ENCODE measurements around the gene STK10. TPM values are rescaled to one million over a fixed set of nuclear protein-coding genes. Genes with fewer than 3 reads are reported as not detected.

STK10 gene
- total and polyA plus RNA-seq, 11 donors, result 5.5 to 52.9 (median 10.2) TPM

DNA sequence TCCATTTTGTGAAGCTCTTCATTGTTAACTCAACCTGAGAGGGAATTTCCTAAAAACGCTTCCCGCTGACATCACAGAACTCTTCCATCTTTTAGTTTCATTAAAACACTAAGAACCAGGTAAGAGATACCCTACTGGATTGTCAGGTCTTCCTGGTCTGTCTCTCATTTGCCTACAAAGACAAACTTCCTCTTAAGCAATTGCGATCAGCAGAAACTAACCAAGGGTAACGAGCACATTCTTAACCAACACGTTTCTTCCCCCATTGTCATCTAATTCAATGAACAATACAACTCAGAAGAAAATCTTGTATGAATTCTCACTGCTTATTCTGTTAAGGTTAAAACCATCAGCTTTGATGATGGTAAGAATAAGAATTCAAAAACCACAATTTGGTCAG is 188.1 kb downstream of the STK10 start:
- no peaks in the 10 kb centered on the region for H3K27me3 ChIP-seq
- no peak overlapping the region for H3K4me3 ChIP-seq
- H3K27ac ChIP-seq, result no peak overlapping the region
- H3K4me1 ChIP-seq, result peaks cover 0 to 83% (median 53%) of the 10 kb centered on the region in 12 donors
- DNase-seq (no peak), ATAC-seq (no peak)
- intact Hi-C loops (cut with DNase I), result loop anchor here in 5 of 10 donors (10.0 kb wide), 2 partner anchors 45 to 85 kb away; no protein-coding TSS in a partner anchor
- peaks cover 0 to 16% (median 9%) of the 10 kb centered on the region in 9 donors for H3K36me3 ChIP-seq
- 84 to 92% (median 89%) methylated on average over 5 of the region's 5 CpGs for WGBS, 4 donors
- no peak for TF ChIP-seq CTCF (IDR thresholded peaks at IDR 0.05)
- TF ChIP-seq POLR2A (IDR thresholded peaks at IDR 0.05), result no peak
- no peaks in the 10 kb centered on the region for H3K9me3 ChIP-seq

GRCh38 chr5:171999100-171999499 is 188.9 kb downstream of the STK10 start:
- no peak for DNase-seq
- Histone ChIP-seq H3K36me3 (peaks cover 0 to 18% (median 9%) of the 10 kb centered on the region in 9 donors), H3K9me3 (no peaks in the 10 kb centered on the region), H3K4me1 (peaks cover 0 to 75% (median 47%) of the 10 kb centered on the region in 12 donors), H3K27me3 (no peaks in the 10 kb centered on the region), H3K27ac (no peak overlapping the region), H3K4me3 (no peak overlapping the region)
- no peak for TF ChIP-seq CTCF (IDR thresholded peaks at IDR 0.05)
- TF ChIP-seq POLR2A (IDR thresholded peaks at IDR 0.05), result no peak
- 94 to 96% (median 95%) methylated on average over 2 of the region's 2 CpGs for WGBS, 4 donors
- ATAC-seq, result no peak
- intact Hi-C loops (cut with DNase I), result no loop called here

DNA sequence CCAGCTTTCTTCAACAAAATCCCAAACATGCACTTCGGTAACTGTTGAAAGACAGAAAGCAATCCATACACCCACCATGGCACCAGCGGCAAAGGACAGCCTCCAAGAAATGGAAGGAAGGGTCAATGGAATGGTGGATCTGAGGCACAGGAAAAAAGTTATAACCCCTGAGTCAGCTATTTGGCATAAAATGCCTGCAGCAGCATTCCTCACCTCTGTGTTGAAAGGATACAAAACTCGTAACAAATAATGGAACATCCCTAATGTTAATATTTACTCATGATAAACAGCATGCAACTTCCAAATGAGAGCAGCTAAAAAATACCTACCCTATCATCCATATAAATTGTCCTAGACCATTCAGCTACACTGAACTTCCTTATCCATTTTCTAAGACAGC is 191.0 kb downstream of the STK10 start:
- H3K27ac ChIP-seq, result no peak overlapping the region
- ATAC-seq (no peak), DNase-seq (no peak)
- H3K36me3 ChIP-seq, result peaks cover 0 to 22% (median 9%) of the 10 kb centered on the region in 9 donors
- no peaks in the 10 kb centered on the region for H3K9me3 ChIP-seq
- WGBS, 4 donors, result 88 to 90% (median 88%) methylated on average over 3 of the region's 3 CpGs
- intact Hi-C loops (cut with DNase I), result no loop called here
- peaks cover 0 to 56% (median 29%) of the 10 kb centered on the region in 12 donors for H3K4me1 ChIP-seq
- TF ChIP-seq CTCF (IDR thresholded peaks at IDR 0.05), result no peak
- TF ChIP-seq POLR2A (IDR thresholded peaks at IDR 0.05), result no peak
- no peak overlapping the region for H3K4me3 ChIP-seq
- no peaks in the 10 kb centered on the region for H3K27me3 ChIP-seq

- intact Hi-C loops (cut with DNase I), result loop anchor here in 1 of 10 donors (5.0 kb wide), 1 partner anchor 61 kb away; no protein-coding TSS in a partner anchor
- 86 to 94% (median 87%) methylated on average over 2 of the region's 2 CpGs for WGBS, 4 donors
- Histone ChIP-seq H3K9me3 (no peaks in the 10 kb centered on the region), H3K27ac (no peak overlapping the region), H3K4me1 (peaks cover 0 to 33% (median 12%) of the 10 kb centered on the region in 12 donors), H3K4me3 (no peak overlapping the region), H3K36me3 (peaks cover 0 to 26% (median 15%) of the 10 kb centered on the region in 9 donors), H3K27me3 (no peaks in the 10 kb centered on the region)
- no peak for ATAC-seq
- no peak for DNase-seq
- no peak for TF ChIP-seq CTCF (IDR thresholded peaks at IDR 0.05)
- no peak for TF ChIP-seq POLR2A (IDR thresholded peaks at IDR 0.05)
These were observed 195.2 kb downstream of the STK10 start for GRCh38 chr5:171992813-171993212.
